ENCODE measurements around the gene WRAP53. TPM values are rescaled to one million over a fixed set of nuclear protein-coding genes. Genes with fewer than 3 reads are reported as not detected.

Gene WRAP53
- polyA plus RNA-seq, 10 donors, result 6.2 to 9.5 (median 7.6) TPM

DNA sequence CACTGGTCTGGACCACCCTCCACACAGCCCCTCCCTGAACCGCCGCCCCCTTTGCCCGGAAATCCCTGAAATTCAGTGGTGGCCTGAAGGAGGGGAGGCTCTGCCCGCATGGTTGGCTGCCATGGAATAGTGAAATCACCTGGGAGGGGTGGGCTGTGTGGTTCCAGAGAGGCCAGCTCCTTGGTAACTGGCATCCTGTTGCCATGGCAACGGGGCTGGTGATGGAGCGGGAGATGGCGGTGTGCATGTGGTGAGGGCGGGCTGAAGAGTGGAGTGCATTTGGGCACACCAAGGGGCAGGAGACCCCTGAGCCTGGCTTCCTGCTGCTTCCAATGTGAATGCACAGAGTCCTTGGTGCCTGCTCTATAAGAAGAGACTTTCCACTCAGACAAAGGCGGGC lies 19.2 kb downstream of the WRAP53 start:
- no peak for DNase-seq

DNA sequence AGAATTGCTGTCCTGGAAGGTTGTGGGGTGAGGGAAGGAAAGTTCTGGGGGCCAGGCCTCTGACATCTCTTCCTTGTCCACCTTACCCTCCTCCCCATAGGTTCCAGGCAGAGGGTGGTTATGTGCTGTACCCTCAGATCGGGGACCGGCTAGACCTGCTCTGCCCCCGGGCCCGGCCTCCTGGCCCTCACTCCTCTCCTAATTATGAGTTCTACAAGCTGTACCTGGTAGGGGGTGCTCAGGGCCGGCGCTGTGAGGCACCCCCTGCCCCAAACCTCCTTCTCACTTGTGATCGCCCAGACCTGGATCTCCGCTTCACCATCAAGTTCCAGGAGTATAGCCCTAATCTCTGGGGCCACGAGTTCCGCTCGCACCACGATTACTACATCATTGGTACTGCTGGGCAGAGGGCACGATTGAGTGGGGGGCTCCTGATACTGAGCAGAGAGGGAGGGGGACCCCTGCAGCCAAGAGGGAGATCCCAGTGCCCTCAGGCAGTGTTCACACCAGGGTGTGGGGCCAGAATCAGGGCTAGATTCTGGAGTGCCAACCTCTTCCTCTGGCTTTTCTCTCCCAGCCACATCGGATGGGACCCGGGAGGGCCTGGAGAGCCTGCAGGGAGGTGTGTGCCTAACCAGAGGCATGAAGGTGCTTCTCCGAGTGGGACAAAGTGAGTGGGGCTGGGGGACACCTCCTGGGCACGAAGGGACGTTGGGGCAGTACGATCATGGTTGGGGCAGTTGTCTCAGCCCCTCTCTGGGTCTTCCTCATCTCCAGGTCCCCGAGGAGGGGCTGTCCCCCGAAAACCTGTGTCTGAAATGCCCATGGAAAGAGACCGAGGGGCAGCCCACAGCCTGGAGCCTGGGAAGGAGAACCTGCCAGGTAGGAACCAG lies 19.8 kb downstream of the WRAP53 start:
- no peak for DNase-seq

GRCh38 chr17:7709031-7709430 lies 20.8 kb downstream of the WRAP53 start:
- DNase-seq, result no peak

- no peak for DNase-seq
Measured at GRCh38 chr17:7710301-7710700, 22.0 kb downstream of the WRAP53 start.

GRCh38 chr17:7711051-7711755 lies 22.9 kb downstream of the WRAP53 start:
- DNase-seq, result no peak

- no peak for DNase-seq
Measured at GRCh38 chr17:7712111-7712771, 24.0 kb downstream of the WRAP53 start.

- DNase-seq, result no peak
Measured at GRCh38 chr17:7713782-7714181, 25.5 kb downstream of the WRAP53 start.

- no peak for DNase-seq
Measured at GRCh38 chr17:7714721-7715594, 26.7 kb downstream of the WRAP53 start.

DNA sequence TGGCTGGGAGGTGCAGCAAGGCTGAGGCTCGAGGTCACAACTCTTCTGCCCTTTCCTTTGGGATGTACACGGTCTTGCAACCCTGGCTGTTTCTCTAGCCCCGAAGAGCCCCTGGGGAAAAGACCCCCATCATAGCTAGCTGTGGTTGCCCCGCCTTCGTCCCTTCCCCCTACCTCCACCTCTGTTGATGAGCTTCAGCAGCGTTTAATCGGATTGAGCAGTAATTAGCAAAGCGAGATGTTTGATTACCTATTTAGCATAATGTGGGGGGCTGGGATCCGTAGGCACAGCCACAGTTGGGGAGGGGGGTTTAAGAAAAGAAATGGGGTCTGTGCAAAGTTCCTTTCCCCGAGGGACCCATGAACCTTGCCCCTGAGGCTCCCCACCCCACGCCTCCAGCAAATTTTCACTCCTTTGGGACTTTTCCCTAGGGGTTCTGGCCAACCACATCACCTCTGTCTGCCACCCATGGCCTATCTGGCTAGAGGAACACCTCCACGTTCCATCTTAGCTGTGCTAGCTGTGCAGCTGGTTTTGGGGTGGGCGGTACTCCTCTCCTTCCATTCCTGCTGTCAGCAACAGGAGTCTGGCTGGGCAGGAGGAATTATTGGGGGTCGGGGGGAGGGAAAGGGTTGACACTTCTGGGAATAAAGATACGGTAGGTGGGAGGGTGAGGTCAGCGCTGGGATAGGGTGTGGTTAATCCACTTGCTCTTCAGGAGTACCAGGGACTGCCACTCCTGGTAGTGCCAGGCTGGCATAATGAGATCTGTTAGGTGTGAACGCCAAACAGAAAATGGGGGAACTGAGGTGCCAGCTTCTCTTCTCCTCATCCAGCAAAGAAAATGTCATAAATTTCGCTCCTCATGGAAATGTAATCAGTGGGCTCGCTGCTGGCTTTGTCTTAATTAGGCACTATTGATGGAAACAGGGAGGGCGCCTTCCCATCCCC lies 27.9 kb downstream of the WRAP53 start:
- peak in 1 of 3 donors; percentile 23 for DNase-seq

DNA sequence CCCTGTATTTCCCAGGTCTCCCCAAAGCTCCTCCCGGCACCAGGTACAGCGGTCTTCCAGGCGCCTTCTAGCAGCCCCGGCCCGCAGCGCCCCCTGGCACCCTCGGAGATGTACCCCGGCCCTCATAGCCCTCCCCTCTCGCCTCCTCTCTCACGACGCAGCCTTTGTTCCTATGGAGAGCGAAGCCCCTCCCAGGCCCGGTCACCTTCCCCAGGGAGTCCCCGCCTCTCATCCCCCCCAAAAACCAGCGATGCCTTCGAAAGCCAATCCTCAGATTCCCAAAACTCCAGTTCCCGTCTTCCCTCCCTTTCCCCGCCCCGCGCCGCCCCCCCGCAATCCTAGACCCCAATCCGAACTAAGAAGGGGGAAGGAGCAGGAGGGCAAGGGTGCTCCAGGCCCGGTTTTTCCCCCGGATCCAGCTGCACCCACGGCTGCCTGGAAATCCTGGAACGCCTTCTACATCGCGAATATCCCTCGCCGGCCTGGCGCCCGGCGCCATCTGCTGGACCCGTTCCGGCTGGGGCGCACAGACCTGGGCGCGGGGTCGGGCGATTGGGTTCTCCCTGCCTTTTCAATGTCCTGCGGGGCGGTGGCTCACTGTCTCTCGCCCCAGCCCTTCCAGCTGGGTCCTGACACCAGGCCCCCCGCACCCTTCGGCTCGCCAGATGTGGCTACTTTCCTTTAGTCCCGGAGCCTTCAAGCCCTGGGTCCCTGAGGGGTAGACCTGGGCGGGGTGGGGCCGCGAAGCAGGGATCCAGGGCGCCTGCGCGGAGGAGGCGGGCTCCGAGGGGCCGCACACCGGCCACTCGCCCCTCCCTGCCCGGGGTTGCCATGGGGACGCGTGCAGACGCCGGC lies 28.9 kb downstream of the WRAP53 start, which contains the start of gene DNAH2:
Gene DNAH2 (plus strand): TSS at position 844 of the 855 bp plus-strand sequence. CDS start 1,991 bp downstream, outside the sequence.
- DNase-seq, result peak; percentile 86 to 95 (median 91)

DNA sequence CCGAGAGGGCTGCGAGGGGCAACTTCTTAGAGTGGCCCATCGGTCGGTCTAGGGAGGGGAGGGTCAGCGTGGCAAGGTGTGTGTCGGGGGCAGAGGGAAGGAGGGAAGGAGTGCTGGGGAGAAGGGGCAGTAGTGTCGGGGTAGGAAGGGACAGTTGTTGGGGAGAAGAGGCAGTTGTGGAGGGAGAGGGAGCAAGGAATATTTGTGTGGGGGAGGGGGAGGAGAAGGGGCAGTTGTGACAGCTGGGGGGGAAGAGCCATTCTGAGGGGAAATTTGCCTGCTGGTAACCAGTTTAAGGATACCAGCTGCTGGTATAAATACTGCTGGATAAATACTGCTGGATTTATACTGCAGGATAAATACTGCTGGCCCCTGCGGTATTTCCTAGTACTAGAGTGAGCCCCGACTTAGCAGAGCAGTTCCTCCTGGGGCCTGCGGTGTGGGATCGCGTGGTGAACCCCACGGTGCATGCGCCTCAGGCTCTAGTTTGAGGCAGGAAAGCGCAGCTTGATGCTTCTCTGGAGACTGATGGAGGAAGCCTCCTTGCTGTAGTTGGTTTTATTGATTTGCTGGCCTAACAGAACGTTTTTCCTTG lies 29.6 kb downstream of the WRAP53 start:
- DNase-seq, result peak in 1 of 3 donors; percentile 46

GRCh38 chr17:7719661-7720060 lies 31.4 kb downstream of the WRAP53 start:
- no peak for DNase-seq

DNA sequence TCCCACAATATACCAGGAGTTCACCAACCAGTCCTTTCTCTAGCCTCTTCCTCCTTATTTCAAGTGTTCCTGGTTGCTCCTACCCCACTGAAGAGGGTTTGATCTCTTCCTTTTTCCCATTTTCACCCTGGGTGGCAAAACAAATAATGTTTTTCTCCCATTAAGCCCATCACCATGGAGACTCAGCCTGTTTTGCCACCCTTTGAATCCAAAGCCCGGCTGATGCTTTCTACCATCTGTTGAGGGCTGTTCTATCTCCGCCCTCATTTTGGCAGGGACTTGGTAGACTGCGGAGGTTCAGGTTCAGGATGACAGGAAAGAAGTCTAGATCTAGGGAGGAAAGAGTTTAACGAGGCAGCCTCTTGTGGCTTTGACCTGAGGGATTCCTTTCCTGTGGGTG lies 31.8 kb downstream of the WRAP53 start:
- no peak for DNase-seq

GRCh38 chr17:7721612-7722011 lies 33.3 kb downstream of the WRAP53 start:
- no peak for DNase-seq

DNA sequence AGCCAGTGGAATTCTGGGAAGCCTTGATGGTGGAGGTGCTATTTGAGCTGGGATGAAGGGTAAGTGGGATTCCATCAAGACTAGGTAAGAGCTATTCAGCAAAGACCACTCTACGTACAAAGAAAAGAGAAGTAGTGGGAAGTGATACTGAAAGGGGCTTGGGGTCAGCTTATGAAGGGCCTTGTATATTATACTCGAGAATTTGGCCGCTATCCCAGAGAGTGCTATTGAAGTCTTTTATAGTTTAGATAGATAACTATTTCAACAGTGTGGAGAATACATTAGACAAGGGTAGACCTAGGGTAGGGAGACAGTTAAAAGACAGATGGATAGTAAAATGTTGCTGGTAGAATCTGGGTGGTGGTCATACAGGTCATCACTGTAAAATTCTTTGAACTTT lies 39.6 kb downstream of the WRAP53 start:
- DNase-seq, result no peak

DNA sequence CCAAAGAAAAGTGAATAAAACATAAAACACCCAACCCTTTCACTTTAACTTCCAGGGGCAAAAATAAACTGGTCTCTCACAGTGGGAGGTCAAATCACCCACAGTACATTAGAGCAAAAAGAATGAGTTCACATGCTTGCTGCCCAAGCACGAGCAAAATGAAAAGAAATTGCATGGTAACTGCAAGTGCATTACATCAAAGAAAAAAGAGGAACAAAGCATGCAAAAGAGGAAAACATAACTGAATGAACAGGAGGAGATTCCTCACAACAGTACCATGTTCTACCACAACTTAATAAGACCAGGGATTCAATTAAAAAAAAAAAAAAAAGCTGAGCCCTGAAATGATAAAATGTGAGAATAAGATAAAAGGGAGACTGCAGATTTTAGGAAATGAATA lies 41.5 kb downstream of the WRAP53 start:
- no peak for DNase-seq

GRCh38 chr17:7732981-7733539 lies 44.8 kb downstream of the WRAP53 start:
- no peak for DNase-seq

GRCh38 chr17:7737601-7738000 lies 49.3 kb downstream of the WRAP53 start:
- DNase-seq, result no peak

Data from muscle of back (tissue), 11 donors.